ENCODE measurements around the gene S100PBP. TPM values are rescaled to one million over a fixed set of nuclear protein-coding genes. Genes with fewer than 3 reads are reported as not detected.

Gene S100PBP
- total and polyA plus RNA-seq, 2 of the 4 experiments (the other 2 are of a cell fraction), result 13.9 to 20.3 TPM

DNA sequence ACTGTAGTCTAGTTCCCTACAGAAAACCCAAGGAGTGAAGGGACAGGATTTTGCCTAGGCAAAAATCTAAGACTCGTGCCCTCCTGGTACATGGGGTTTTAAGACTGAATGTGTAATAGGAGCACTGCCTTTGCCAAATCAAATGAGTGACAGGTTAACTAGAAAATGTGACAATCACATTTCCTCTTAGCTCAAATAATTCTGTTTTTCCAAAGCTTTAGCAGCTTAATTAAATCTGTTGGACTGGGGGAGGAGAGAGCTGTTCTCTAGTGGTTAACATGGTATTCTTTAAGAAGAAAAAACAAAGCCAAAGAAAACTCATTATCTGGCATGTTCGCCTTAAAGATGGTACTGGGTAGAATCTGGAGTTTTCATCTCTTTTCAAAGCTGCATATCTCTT, 40.7 kb downstream of the S100PBP start:
- H3K36me3 ChIP-seq (ENCODE audit: control insufficient read depth, insufficient read depth, low read length), result peaks cover 23% of the 10 kb centered on the region
- no TSS peak for BruUV-seq (replicated peaks)
- H2BK5ac ChIP-seq (ENCODE audit: low read depth, low read length, poor library complexity, severe bottlenecking), result no peak overlapping the region
- peaks cover 11% of the 10 kb centered on the region; the same call in 1 of the 2 replicates for H3K9me1 ChIP-seq (ENCODE audit: insufficient read depth, low read length)
- H3K18ac ChIP-seq (ENCODE audit: low read depth, low read length), result no peak overlapping the region
- no peak overlapping the region for H4K8ac ChIP-seq (ENCODE audit: low read depth in 2 of 2, low read length in 2 of 2)
- H3K23ac ChIP-seq (ENCODE audit: low read depth, low read length), result no peak overlapping the region
- no peak overlapping the region for H2AK5ac ChIP-seq (ENCODE audit: low read depth, low read length)
- no peak overlapping the region for H2BK15ac ChIP-seq (ENCODE audit: low read depth, low read length)
- no peak overlapping the region for H3K4ac ChIP-seq (ENCODE audit: low read depth, low read length)
- TF ChIP-seq BHLHE40 (IDR thresholded peaks at IDR 0.05; ENCODE audit: low read depth, low read length), result no peak
- TF ChIP-seq MAFK (IDR thresholded peaks at IDR 0.05; ENCODE audit: low read depth, low read length), result no peak
- TF ChIP-seq, protein P1, sequence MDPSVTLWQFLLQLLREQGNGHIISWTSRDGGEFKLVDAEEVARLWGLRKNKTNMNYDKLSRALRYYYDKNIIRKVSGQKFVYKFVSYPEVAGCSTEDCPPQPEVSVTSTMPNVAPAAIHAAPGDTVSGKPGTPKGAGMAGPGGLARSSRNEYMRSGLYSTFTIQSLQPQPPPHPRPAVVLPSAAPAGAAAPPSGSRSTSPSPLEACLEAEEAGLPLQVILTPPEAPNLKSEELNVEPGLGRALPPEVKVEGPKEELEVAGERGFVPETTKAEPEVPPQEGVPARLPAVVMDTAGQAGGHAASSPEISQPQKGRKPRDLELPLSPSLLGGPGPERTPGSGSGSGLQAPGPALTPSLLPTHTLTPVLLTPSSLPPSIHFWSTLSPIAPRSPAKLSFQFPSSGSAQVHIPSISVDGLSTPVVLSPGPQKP (IDR thresholded peaks at IDR 0.05; ENCODE audit: borderline replicate concordance, low read depth, low read length), result no peak
- no peak for TF ChIP-seq RCOR1 (IDR thresholded peaks at IDR 0.05; ENCODE audit: insufficient replicate concordance, low read length)
- TF ChIP-seq CHD1 (IDR thresholded peaks at IDR 0.05; ENCODE audit: low read depth, low read length), result no peak
- dilution Hi-C loops (cut with HindIII; ENCODE audit: low sequenced_read_pairs, unreplicated experiment), result no loop called here
- WGBS, 2 experiments (ENCODE audit: extremely low coverage in 2 of 2, insufficient read length in 1 of 2), result no CpG with 5 or more reads among the region's 2 CpGs
- H3K4me3 ChIP-seq (ENCODE audit: insufficient read depth, low read depth, low read length), result no peak overlapping the region
- no peak overlapping the region for H2AK9ac ChIP-seq (replicated peaks; ENCODE audit: low read depth, low read length, poor library complexity)
- no peak for DNase-seq
- intact Hi-C loops (cut with micrococcal nuclease), result no loop called here
- H3K9me3 ChIP-seq (ENCODE audit: control insufficient read depth, insufficient read depth, low read length), result no peaks in the 10 kb centered on the region
- H2AFZ ChIP-seq (replicated peaks; ENCODE audit: low read length, poor library complexity), result no peak overlapping the region
- CTCF ChIA-PET, result interaction anchor here (0.6 to 0.9 kb wide), 2 partner anchors 18 to 126 kb away, joined by 3 to 4 read pairs; no protein-coding TSS in a partner anchor
- no peak overlapping the region for H2BK20ac ChIP-seq (ENCODE audit: low read depth, low read length)
- no peak overlapping the region for H3K9ac ChIP-seq (ENCODE audit: low read depth, low read length)
- peaks cover 7% of the 10 kb centered on the region for H3K4me1 ChIP-seq (ENCODE audit: control insufficient read depth, insufficient read depth, low read length)
- in situ Hi-C loops (cut with MboI; ENCODE audit: low sequenced_read_pairs), result no loop called here
- no peaks in the 10 kb centered on the region; the same call in 1 of the 2 replicates for H4K20me1 ChIP-seq (ENCODE audit: insufficient read depth, low read length)
- H3K27me3 ChIP-seq (ENCODE audit: control insufficient read depth, insufficient read depth, low read length), result no peaks in the 10 kb centered on the region
- POLR2A ChIA-PET (ENCODE audit: unreplicated experiment), result no interaction called here
- H3K56ac ChIP-seq (ENCODE audit: extremely low read depth, insufficient read depth, low read length), result no peak overlapping the region
- no peaks in the 10 kb centered on the region; a peak in 1 of 4 replicates for H3K79me1 ChIP-seq (ENCODE audit: low read depth in 1 of 2, low read length in 2 of 2)
- H4K5ac ChIP-seq (ENCODE audit: low read depth, low read length), result no peak overlapping the region
- no peak for ATAC-seq (ENCODE audit: low read depth)
- H3K4me2 ChIP-seq (ENCODE audit: low read depth, low read length), result no peak overlapping the region
- H3K14ac ChIP-seq (replicated peaks; ENCODE audit: low read depth, low read length), result no peak overlapping the region
- H3K27ac ChIP-seq (ENCODE audit: insufficient read depth, low read length), result no peak overlapping the region
- H2BK120ac ChIP-seq (ENCODE audit: low read depth, low read length), result no peak overlapping the region
- no peak overlapping the region for H4K91ac ChIP-seq (ENCODE audit: insufficient read depth, low read depth, low read length)
